ENCODE results near the gene CFAP54. TPM values are rescaled to one million over a fixed set of nuclear protein-coding genes. Genes with fewer than 3 reads are reported as not detected.

Gene CFAP54
- total and polyA plus RNA-seq, 2 donors (not counting 3 experiments of a cell fraction or from before 2014, with no cell fraction given): 3.6 to 26.9 TPM

DNA sequence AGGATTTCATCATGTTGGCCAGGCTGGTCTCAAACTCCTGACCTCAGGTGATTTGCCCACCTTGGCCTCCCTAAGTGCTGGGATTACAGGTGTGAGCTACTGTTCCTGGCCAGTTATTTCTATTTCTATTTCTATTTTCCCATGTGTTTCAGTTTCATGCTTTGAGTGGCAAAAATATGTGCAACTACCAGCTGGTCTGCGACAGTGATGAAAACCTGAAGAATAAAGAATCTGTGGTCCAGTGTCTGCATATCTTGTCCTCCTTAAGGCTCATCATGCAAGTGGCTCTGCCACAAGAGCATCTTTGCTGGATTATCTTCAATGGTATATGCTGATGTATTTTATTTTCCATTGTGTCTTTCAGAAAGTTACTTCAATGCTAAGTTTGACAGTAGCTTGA is 17.4 kb downstream of the CFAP54 start:
- peaks cover 2 to 4% of the 10 kb centered on the region in 2 experiments for H3K36me3 ChIP-seq (ENCODE audit: control insufficient read depth in 2 of 2, extremely low read depth in 1 of 2, insufficient read depth in 2 of 2, low read length in 2 of 2)
- intact Hi-C loops (cut with micrococcal nuclease) (no loop called here), dilution Hi-C loops (cut with MboI; ENCODE audit: extremely low pct_ligation_motif_present, low sequenced_read_pairs) (no loop called here)
- peaks cover 16% of the 10 kb centered on the region for H3K79me2 ChIP-seq (ENCODE audit: control insufficient read depth, insufficient read depth, low read length)
- no peaks in the 10 kb centered on the region for H3K9me3 ChIP-seq (replicated peaks; ENCODE audit: control insufficient read depth, insufficient read depth, low read length)
- H3K4me1 ChIP-seq (ENCODE audit: control insufficient read depth, extremely low read depth, insufficient read depth, low read length): peaks cover 34% of the 10 kb centered on the region
- POLR2A ChIA-PET: no interaction called here
- CTCF ChIA-PET: no interaction called here
- no peak overlapping the region for H3K4me3 ChIP-seq (replicated peaks in 1 of 3; ENCODE audit: insufficient read depth in 1 of 3, low read depth in 1 of 3, low read length in 3 of 3)
- H3K9ac ChIP-seq (replicated peaks; ENCODE audit: extremely low read depth, insufficient read depth, low read length): no peak overlapping the region
- TF ChIP-seq POLR2A (IDR thresholded peaks at IDR 0.05; ENCODE audit: low read depth, low read length) (no peak), POLR2AphosphoS5 (IDR thresholded peaks at IDR 0.05; ENCODE audit: insufficient read depth, low read depth, low read length) (no peak), GATA2 (IDR thresholded peaks at IDR 0.05; ENCODE audit: insufficient read depth, insufficient read length, low read depth, low read length) (no peak), EZH2 (IDR thresholded peaks at IDR 0.05; ENCODE audit: borderline replicate concordance, low read depth, low read length, severe bottlenecking) (no peak)
- TF ChIP-seq, protein P1, sequence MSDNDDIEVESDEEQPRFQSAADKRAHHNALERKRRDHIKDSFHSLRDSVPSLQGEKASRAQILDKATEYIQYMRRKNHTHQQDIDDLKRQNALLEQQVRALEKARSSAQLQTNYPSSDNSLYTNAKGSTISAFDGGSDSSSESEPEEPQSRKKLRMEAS (IDR thresholded peaks at IDR 0.05; ENCODE audit: insufficient read depth, insufficient read length): no peak
- TF ChIP-seq, protein P2, sequence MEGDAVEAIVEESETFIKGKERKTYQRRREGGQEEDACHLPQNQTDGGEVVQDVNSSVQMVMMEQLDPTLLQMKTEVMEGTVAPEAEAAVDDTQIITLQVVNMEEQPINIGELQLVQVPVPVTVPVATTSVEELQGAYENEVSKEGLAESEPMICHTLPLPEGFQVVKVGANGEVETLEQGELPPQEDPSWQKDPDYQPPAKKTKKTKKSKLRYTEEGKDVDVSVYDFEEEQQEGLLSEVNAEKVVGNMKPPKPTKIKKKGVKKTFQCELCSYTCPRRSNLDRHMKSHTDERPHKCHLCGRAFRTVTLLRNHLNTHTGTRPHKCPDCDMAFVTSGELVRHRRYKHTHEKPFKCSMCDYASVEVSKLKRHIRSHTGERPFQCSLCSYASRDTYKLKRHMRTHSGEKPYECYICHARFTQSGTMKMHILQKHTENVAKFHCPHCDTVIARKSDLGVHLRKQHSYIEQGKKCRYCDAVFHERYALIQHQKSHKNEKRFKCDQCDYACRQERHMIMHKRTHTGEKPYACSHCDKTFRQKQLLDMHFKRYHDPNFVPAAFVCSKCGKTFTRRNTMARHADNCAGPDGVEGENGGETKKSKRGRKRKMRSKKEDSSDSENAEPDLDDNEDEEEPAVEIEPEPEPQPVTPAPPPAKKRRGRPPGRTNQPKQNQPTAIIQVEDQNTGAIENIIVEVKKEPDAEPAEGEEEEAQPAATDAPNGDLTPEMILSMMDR (IDR thresholded peaks at IDR 0.05; ENCODE audit: extremely low read depth in 1 of 2, insufficient read depth in 1 of 2, low read depth in 1 of 2, low read length in 2 of 2): no peak
- BruUV-seq (replicated peaks): no TSS peak
- FAIRE-seq (no peak), DNase-seq (ENCODE audit: low read depth, low spot score) (no peak)
- no peaks in the 10 kb centered on the region for H3K9me1 ChIP-seq (replicated peaks; ENCODE audit: control insufficient read depth, extremely low read depth, insufficient read depth, low read length)
- no peak overlapping the region for H3K4me2 ChIP-seq (ENCODE audit: insufficient read depth, low read length)
- H3K27me3 ChIP-seq (ENCODE audit: control insufficient read depth in 2 of 2, insufficient read depth in 2 of 2, low read length in 2 of 2): no peaks in the 10 kb centered on the region
- no peak overlapping the region for H2AFZ ChIP-seq (ENCODE audit: low read depth, low read length)
- no peak overlapping the region for H3K27ac ChIP-seq (ENCODE audit: insufficient read depth, low read depth, low read length)
- no peaks in the 10 kb centered on the region for H4K20me1 ChIP-seq (replicated peaks; ENCODE audit: control insufficient read depth, extremely low read depth, insufficient read depth, low read length)

All from endothelial cell of umbilical vein (primary cell).